K562 (cell line): ENCODE data around the gene DCAF5.

Experiments
- CBX5 ChIP-seq: IDR thresholded peaks from 2 replicates; pipeline ENCODE4 v1.6.1; 2014; ENCODE audit warnings: low read depth, borderline replicate concordance
- POLR2AphosphoS5 ChIP-seq: IDR thresholded peaks from 2 replicates; pipeline ENCODE4 v1.6.1; 2011; ENCODE audit warnings: mild to moderate bottlenecking, low read depth, low read length, moderate library complexity; ENCODE audit not compliant: control insufficient read depth, insufficient read depth
- RNF2 ChIP-seq: sonication (generic); IDR thresholded peaks from 2 replicates; pipeline ENCODE4 v1.6.1; 2016
- SMC3 ChIP-seq: conservative IDR thresholded peaks from 2 replicates; pipeline ENCODE4 v1.6.1; 2011; ENCODE audit warnings: low read depth, low read length, improper control_type of control experiment; ENCODE audit not compliant: insufficient read depth
- THRAP3 ChIP-seq: fragments of 450-650 bp; IDR thresholded peaks from 2 replicates; pipeline ENCODE4 v1.6.1; 2016; ENCODE audit warnings: mild to moderate bottlenecking, inconsistent platforms, borderline replicate concordance
- XRCC4 ChIP-seq: IDR thresholded peaks from one replicate; pipeline ENCODE4 v1.6.1; 2011; ENCODE audit not compliant: insufficient read depth, insufficient read length; ENCODE audit errors: extremely low read depth
- ZNF239 ChIP-seq: fragments of 250-450 bp; sonication (Bioruptor Pico); IDR thresholded peaks from 2 replicates; pipeline ENCODE4 v1.4.0; 2020; ENCODE audit warnings: mild to moderate bottlenecking
- ZNF263 ChIP-seq: sonication (generic); formaldehyde crosslinking; IDR thresholded peaks from 2 replicates; pipeline ENCODE4 v1.8.0; 2022; ENCODE audit warnings: mild to moderate bottlenecking, missing genetic modification reagents, borderline replicate concordance
- ZNF274 ChIP-seq: IDR thresholded peaks from 2 replicates; pipeline ENCODE4 v1.6.1; 2011; ENCODE audit warnings: low read depth, mild to moderate bottlenecking, low read length, moderate library complexity, borderline replicate concordance
- ZNF444 ChIP-seq: fragments of 250-450 bp; sonication (Bioruptor Pico); IDR thresholded peaks from 2 replicates; pipeline ENCODE4 v1.4.0; 2020; ENCODE audit warnings: mild to moderate bottlenecking, moderate library complexity
- TF ChIP-seq, protein P1 (sequence below): sonication (generic); formaldehyde crosslinking; IDR thresholded peaks from 2 replicates; pipeline ENCODE4 v1.8.1; 2022; ENCODE audit warnings: missing genetic modification reagents
- TF ChIP-seq, protein P2 (sequence below), 3 experiments: IDR thresholded peaks in 2 of 3; conservative IDR thresholded peaks in 1 of 3; 2 replicates each; pipeline ENCODE4 v1.5.1; 2011 to 2012; ENCODE audit warnings: low read length in 3 of 3, mild to moderate bottlenecking in 3 of 3, control low read depth in 2 of 3, improper control_type of control experiment in 1 of 3, inconsistent platforms in 1 of 3, low read depth in 1 of 3, mixed read lengths in 1 of 3, moderate library complexity in 1 of 3; ENCODE audit not compliant: insufficient read depth in 2 of 3
- TF ChIP-seq, protein P3 (sequence below): fragments of 150-350 bp; IDR thresholded peaks from 2 replicates; pipeline ENCODE4 v1.6.1; 2014; ENCODE audit warnings: low read depth, mild to moderate bottlenecking, low read length, borderline replicate concordance
- TF ChIP-seq, protein P4 (sequence below): sonication (generic); formaldehyde crosslinking; IDR thresholded peaks from 2 replicates; pipeline ENCODE4 v1.8.1; 2022; ENCODE audit warnings: missing genetic modification reagents

DNA sequence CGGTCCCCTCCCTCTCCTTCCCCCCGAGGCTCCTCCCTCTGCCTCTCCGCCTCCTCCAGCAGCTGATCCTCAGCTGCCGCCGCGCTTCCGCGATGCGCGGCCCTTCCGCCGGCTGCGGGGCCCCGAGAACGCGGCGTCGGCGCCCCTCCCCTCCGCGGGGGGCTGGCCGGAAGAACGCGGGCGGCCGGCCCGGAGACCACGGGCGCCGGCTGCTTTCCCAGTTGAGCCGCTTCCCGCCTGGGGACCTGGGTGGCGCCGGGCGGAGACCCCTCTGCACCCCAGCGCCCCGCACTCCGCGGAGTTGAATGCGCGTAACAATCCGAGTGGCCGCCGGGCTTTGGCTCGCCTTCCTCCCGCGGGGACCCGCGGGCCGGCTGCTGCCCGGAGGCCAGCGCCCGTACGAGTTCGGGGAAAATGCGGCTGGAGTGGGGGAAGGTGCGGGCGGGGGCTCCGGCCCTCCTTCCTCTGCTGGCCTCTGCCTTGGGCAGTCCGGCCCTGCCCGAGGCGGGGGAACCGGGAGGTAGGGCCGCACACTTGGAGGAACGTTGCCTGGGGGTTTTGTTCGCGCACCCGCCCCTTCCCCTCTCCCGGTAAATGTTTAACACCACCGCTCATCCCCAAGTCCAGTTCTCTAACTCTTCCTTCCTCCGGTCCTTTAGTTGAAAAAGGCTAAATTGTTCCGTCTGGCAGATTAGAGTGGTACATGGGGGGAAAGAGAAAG lies 393 bp upstream of the DCAF5 start:
- TF ChIP-seq, protein P1, sequence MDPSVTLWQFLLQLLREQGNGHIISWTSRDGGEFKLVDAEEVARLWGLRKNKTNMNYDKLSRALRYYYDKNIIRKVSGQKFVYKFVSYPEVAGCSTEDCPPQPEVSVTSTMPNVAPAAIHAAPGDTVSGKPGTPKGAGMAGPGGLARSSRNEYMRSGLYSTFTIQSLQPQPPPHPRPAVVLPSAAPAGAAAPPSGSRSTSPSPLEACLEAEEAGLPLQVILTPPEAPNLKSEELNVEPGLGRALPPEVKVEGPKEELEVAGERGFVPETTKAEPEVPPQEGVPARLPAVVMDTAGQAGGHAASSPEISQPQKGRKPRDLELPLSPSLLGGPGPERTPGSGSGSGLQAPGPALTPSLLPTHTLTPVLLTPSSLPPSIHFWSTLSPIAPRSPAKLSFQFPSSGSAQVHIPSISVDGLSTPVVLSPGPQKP = no peak
- TF ChIP-seq SMC3 = no peak
- no peak for TF ChIP-seq ZNF274
- no peak for TF ChIP-seq XRCC4
- no peak for TF ChIP-seq THRAP3
- TF ChIP-seq RNF2 = no peak
- TF ChIP-seq, protein P2, sequence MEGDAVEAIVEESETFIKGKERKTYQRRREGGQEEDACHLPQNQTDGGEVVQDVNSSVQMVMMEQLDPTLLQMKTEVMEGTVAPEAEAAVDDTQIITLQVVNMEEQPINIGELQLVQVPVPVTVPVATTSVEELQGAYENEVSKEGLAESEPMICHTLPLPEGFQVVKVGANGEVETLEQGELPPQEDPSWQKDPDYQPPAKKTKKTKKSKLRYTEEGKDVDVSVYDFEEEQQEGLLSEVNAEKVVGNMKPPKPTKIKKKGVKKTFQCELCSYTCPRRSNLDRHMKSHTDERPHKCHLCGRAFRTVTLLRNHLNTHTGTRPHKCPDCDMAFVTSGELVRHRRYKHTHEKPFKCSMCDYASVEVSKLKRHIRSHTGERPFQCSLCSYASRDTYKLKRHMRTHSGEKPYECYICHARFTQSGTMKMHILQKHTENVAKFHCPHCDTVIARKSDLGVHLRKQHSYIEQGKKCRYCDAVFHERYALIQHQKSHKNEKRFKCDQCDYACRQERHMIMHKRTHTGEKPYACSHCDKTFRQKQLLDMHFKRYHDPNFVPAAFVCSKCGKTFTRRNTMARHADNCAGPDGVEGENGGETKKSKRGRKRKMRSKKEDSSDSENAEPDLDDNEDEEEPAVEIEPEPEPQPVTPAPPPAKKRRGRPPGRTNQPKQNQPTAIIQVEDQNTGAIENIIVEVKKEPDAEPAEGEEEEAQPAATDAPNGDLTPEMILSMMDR (IDR thresholded peaks at IDR 0.05 in 2 of 3, conservative IDR thresholded peaks at IDR 0.05 in 1 of 3; ENCODE audit: insufficient read depth in 2 of 3, low read depth in 1 of 3, low read length in 3 of 3) = no peak
- no peak for TF ChIP-seq POLR2AphosphoS5
- TF ChIP-seq ZNF239 (CRISPR knock-in tag) = no peak
- TF ChIP-seq, protein P3, sequence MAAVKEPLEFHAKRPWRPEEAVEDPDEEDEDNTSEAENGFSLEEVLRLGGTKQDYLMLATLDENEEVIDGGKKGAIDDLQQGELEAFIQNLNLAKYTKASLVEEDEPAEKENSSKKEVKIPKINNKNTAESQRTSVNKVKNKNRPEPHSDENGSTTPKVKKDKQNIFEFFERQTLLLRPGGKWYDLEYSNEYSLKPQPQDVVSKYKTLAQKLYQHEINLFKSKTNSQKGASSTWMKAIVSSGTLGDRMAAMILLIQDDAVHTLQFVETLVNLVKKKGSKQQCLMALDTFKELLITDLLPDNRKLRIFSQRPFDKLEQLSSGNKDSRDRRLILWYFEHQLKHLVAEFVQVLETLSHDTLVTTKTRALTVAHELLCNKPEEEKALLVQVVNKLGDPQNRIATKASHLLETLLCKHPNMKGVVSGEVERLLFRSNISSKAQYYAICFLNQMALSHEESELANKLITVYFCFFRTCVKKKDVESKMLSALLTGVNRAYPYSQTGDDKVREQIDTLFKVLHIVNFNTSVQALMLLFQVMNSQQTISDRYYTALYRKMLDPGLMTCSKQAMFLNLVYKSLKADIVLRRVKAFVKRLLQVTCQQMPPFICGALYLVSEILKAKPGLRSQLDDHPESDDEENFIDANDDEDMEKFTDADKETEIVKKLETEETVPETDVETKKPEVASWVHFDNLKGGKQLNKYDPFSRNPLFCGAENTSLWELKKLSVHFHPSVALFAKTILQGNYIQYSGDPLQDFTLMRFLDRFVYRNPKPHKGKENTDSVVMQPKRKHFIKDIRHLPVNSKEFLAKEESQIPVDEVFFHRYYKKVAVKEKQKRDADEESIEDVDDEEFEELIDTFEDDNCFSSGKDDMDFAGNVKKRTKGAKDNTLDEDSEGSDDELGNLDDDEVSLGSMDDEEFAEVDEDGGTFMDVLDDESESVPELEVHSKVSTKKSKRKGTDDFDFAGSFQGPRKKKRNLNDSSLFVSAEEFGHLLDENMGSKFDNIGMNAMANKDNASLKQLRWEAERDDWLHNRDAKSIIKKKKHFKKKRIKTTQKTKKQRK = no peak
- no peak for TF ChIP-seq CBX5
- TF ChIP-seq, protein P4, sequence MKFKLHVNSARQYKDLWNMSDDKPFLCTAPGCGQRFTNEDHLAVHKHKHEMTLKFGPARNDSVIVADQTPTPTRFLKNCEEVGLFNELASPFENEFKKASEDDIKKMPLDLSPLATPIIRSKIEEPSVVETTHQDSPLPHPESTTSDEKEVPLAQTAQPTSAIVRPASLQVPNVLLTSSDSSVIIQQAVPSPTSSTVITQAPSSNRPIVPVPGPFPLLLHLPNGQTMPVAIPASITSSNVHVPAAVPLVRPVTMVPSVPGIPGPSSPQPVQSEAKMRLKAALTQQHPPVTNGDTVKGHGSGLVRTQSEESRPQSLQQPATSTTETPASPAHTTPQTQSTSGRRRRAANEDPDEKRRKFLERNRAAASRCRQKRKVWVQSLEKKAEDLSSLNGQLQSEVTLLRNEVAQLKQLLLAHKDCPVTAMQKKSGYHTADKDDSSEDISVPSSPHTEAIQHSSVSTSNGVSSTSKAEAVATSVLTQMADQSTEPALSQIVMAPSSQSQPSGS (CRISPR knock-in tag) = no peak
- no peak for TF ChIP-seq ZNF444 (CRISPR knock-in tag)
- peak; percentile 95 for TF ChIP-seq ZNF263 (CRISPR knock-in tag)
